Measurements from ENCODE around the gene TOM1. TPM values are rescaled to one million over a fixed set of nuclear protein-coding genes. Genes with fewer than 3 reads are reported as not detected.

TOM1 gene
- total RNA-seq, 1 donor from 2014 or later: 120 TPM

- intact Hi-C loops (cut with DNase I): no loop called here
- DNase-seq (ENCODE audit: extremely low spot score in 2 of 2): no peak
- Histone ChIP-seq H3K9me3 (no peaks in the 10 kb centered on the region), H3K4me3 (no peak overlapping the region), H3K27ac (no peak overlapping the region), H3K4me1 (no peaks in the 10 kb centered on the region), H3K27me3 (no peaks in the 10 kb centered on the region), H3K36me3 (peaks cover 0 to 97% of the 10 kb centered on the region in 2 donors)
- no peak for TF ChIP-seq POLR2AphosphoS5 (IDR thresholded peaks at IDR 0.05; ENCODE audit: insufficient read depth in 1 of 2, low read depth in 1 of 2)
Observed at GRCh38 chr22:35337932-35338331, 38.2 kb downstream of the TOM1 start.

GRCh38 chr22:35341090-35341874, 41.6 kb downstream of the TOM1 start:
- no peaks in the 10 kb centered on the region for H3K9me3 ChIP-seq
- H3K4me1 ChIP-seq: no peaks in the 10 kb centered on the region
- no peaks in the 10 kb centered on the region for H3K27me3 ChIP-seq
- intact Hi-C loops (cut with DNase I): no loop called here
- H3K27ac ChIP-seq: no peak overlapping the region
- peaks cover 0 to 86% of the 10 kb centered on the region in 2 donors for H3K36me3 ChIP-seq
- no peak overlapping the region for H3K4me3 ChIP-seq
- DNase-seq (ENCODE audit: extremely low spot score in 2 of 2): no peak
- TF ChIP-seq POLR2AphosphoS5 (IDR thresholded peaks at IDR 0.05; ENCODE audit: insufficient read depth in 1 of 2, low read depth in 1 of 2) (no peak), CTCF (IDR thresholded peaks at IDR 0.05) (no peak), POLR2A (IDR thresholded peaks at IDR 0.05) (no peak)

- Histone ChIP-seq H3K27ac (no peak overlapping the region), H3K27me3 (no peaks in the 10 kb centered on the region), H3K4me3 (no peak overlapping the region), H3K9me3 (no peaks in the 10 kb centered on the region), H3K36me3 (peaks cover 0 to 85% of the 10 kb centered on the region in 2 donors), H3K4me1 (no peaks in the 10 kb centered on the region)
- intact Hi-C loops (cut with DNase I): no loop called here
- TF ChIP-seq POLR2A (IDR thresholded peaks at IDR 0.05) (no peak), POLR2AphosphoS5 (IDR thresholded peaks at IDR 0.05; ENCODE audit: insufficient read depth in 1 of 2, low read depth in 1 of 2) (no peak), CTCF (IDR thresholded peaks at IDR 0.05) (no peak)
- no peak for DNase-seq (ENCODE audit: extremely low spot score in 2 of 2)
Observed at GRCh38 chr22:35342390-35342789, 42.7 kb downstream of the TOM1 start.

- no peaks in the 10 kb centered on the region for H3K9me3 ChIP-seq
- TF ChIP-seq POLR2A (IDR thresholded peaks at IDR 0.05): no peak
- no peak for TF ChIP-seq POLR2AphosphoS5 (IDR thresholded peaks at IDR 0.05; ENCODE audit: insufficient read depth in 1 of 2, low read depth in 1 of 2)
- no peak for TF ChIP-seq CTCF (IDR thresholded peaks at IDR 0.05)
- peaks cover 0 to 77% of the 10 kb centered on the region in 2 donors for H3K36me3 ChIP-seq
- H3K4me1 ChIP-seq: peaks cover 2% of the 10 kb centered on the region
- no peak overlapping the region for H3K27ac ChIP-seq
- intact Hi-C loops (cut with DNase I): no loop called here
- H3K27me3 ChIP-seq: no peaks in the 10 kb centered on the region
- DNase-seq (ENCODE audit: extremely low spot score in 2 of 2): no peak
- H3K4me3 ChIP-seq: no peak overlapping the region
Observed at GRCh38 chr22:35343664-35344550, 44.2 kb downstream of the TOM1 start.

GRCh38 chr22:35344956-35345690, 45.4 kb downstream of the TOM1 start:
- H3K9me3 ChIP-seq: no peaks in the 10 kb centered on the region
- no peak for DNase-seq (ENCODE audit: extremely low spot score in 2 of 2)
- H3K36me3 ChIP-seq: peaks cover 0 to 65% of the 10 kb centered on the region in 2 donors
- no peaks in the 10 kb centered on the region for H3K27me3 ChIP-seq
- peaks cover 14% of the 10 kb centered on the region for H3K4me1 ChIP-seq
- intact Hi-C loops (cut with DNase I): no loop called here
- no peak for TF ChIP-seq POLR2AphosphoS5 (IDR thresholded peaks at IDR 0.05; ENCODE audit: insufficient read depth in 1 of 2, low read depth in 1 of 2)
- no peak overlapping the region for H3K4me3 ChIP-seq
- no peak overlapping the region for H3K27ac ChIP-seq
